Left ventricle myocardium inferior (tissue), 1 donor: ENCODE results near the gene PIERCE2. TPM values are rescaled to one million over a fixed set of nuclear protein-coding genes. Genes with fewer than 3 reads are reported as not detected.
A peak's percentile ranks its signal among the peaks of the same experiment; 100 is the strongest.
"Not testable (repeated sequence)": the region's sequence is repeated elsewhere in the genome, so short reads cannot be mapped to it uniquely, and the experiment has no call there.

Source experiments
- DNase-seq: peaks from one replicate; pipeline ENCODE4 v3.0.0-alpha.2; 2020
- H3K27ac ChIP-seq: fragments of 200-600 bp; replicated peaks from 2 replicates; pipeline ENCODE4 v1.8.0; 2021
- H3K27me3 ChIP-seq: fragments of 200-600 bp; 2 replicates; pipeline ENCODE4 v1.8.0; 2021; ENCODE audit warnings: low read depth
- H3K36me3 ChIP-seq: fragments of 200-600 bp; 2 replicates; pipeline ENCODE4 v1.8.0; 2021
- H3K4me1 ChIP-seq: fragments of 200-600 bp; 2 replicates; pipeline ENCODE4 v1.8.0; 2021
- H3K4me3 ChIP-seq: fragments of 200-600 bp; 2 replicates; pipeline ENCODE4 v1.8.0; 2021; ENCODE audit warnings: mild to moderate bottlenecking, moderate library complexity
- H3K9me3 ChIP-seq: fragments of 200-600 bp; replicated peaks from 2 replicates; pipeline ENCODE4 v1.8.0; 2021
- intact Hi-C: fragments of 100-400 bp; cut with micrococcal nuclease; formaldehyde crosslinking; loops from one replicate; pipeline ENCODE4 v1.11.0; 2022
- total RNA-seq: library from RNA; stranded (reverse); fragmentation: NEBNext Ultra II Directional; extraction: Animal tissue kit (Norgen Biotek cat#: 25700); gene quantifications from one replicate; pipeline ENCODE4 v1.2.1, GENCODE V29; 2021
- TF ChIP-seq, protein P1 (sequence below): fragments of 200-600 bp; IDR thresholded peaks from 2 replicates; pipeline ENCODE4 v1.8.0; 2021; ENCODE audit warnings: antibody characterized with exemption, mild to moderate bottlenecking, borderline replicate concordance
- donor health status: DM: no; HTN: yes; CAD: no; lungs with severe emphysema.

The PIERCE2 gene
- total RNA-seq, 1 donor from 2014 or later = 8.7 TPM

DNA sequence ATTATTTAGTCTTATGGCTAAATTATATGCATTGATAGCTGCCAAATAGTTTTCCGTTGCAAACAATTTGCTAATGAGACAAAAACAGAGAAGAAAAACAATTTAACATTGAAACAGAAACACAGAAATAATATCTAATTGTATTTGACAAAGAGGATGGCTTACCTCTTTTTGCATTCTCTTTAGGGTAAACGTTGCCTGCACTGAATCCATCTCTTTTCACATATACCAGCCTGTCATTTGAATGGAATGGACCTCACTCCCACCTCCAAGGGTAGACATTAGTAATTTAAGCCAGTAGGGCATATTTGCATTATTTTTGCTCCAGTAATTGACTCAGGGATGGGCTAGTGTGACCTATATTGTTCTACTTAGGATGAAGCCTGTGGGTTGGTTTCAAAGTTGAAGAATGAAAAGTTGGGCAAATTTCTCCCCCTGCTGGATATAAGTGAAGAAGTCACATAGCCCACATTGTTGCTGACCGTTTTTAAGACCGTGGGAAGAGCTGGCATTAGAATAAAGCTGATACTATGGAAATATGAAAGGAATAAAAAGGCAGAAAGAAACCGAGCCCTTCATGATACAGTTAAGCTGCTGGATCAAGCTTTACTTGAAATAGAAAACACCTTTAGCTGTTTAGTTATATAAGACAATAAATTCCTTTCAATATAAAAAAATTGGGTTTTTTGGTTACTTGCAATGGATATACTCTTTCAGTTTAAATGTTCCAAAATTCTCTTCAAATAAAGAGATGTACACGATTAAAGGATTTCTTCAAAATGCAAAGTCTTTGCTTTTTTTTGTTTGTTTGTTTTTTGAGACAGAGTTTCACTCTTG is 26.9 kb downstream of the PIERCE2 start:
- no peaks in the 10 kb centered on the region for H3K9me3 ChIP-seq
- DNase-seq = no peak
- no peaks in the 10 kb centered on the region for H3K36me3 ChIP-seq
- intact Hi-C loops = loop anchor here (5.0 kb wide), 1 partner anchor 218 kb away; no protein-coding TSS in a partner anchor
- H3K27ac ChIP-seq = no peak overlapping the region
- no peak overlapping the region for H3K4me3 ChIP-seq
- TF ChIP-seq, protein P1, sequence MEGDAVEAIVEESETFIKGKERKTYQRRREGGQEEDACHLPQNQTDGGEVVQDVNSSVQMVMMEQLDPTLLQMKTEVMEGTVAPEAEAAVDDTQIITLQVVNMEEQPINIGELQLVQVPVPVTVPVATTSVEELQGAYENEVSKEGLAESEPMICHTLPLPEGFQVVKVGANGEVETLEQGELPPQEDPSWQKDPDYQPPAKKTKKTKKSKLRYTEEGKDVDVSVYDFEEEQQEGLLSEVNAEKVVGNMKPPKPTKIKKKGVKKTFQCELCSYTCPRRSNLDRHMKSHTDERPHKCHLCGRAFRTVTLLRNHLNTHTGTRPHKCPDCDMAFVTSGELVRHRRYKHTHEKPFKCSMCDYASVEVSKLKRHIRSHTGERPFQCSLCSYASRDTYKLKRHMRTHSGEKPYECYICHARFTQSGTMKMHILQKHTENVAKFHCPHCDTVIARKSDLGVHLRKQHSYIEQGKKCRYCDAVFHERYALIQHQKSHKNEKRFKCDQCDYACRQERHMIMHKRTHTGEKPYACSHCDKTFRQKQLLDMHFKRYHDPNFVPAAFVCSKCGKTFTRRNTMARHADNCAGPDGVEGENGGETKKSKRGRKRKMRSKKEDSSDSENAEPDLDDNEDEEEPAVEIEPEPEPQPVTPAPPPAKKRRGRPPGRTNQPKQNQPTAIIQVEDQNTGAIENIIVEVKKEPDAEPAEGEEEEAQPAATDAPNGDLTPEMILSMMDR = peak; percentile 63
- no peaks in the 10 kb centered on the region for H3K4me1 ChIP-seq
- no peaks in the 10 kb centered on the region for H3K27me3 ChIP-seq

- not testable (repeated sequence) for DNase-seq
These were observed 34.8 kb downstream of the PIERCE2 start for GRCh38 chr15:55443141-55443540.

GRCh38 chr15:55445936-55446335 is 37.6 kb downstream of the PIERCE2 start:
- H3K4me3 ChIP-seq, H3K36me3 ChIP-seq, H3K27ac ChIP-seq, H3K9me3 ChIP-seq, H3K27me3 ChIP-seq, H3K4me1 ChIP-seq, intact Hi-C loops, DNase-seq: not testable (repeated sequence)

More at GRCh38 chr15:55443141-55443540, 34.8 kb downstream of the PIERCE2 start:
- H3K27ac ChIP-seq, H3K36me3 ChIP-seq, H3K4me3 ChIP-seq, H3K9me3 ChIP-seq, intact Hi-C loops, H3K4me1 ChIP-seq, H3K27me3 ChIP-seq: not testable (repeated sequence)

GRCh38 chr15:55446379-55447029 is 38.2 kb downstream of the PIERCE2 start:
- H3K9me3 ChIP-seq, intact Hi-C loops, H3K27me3 ChIP-seq, H3K4me1 ChIP-seq, H3K36me3 ChIP-seq, DNase-seq, H3K27ac ChIP-seq, H3K4me3 ChIP-seq: not testable (repeated sequence)

DNA sequence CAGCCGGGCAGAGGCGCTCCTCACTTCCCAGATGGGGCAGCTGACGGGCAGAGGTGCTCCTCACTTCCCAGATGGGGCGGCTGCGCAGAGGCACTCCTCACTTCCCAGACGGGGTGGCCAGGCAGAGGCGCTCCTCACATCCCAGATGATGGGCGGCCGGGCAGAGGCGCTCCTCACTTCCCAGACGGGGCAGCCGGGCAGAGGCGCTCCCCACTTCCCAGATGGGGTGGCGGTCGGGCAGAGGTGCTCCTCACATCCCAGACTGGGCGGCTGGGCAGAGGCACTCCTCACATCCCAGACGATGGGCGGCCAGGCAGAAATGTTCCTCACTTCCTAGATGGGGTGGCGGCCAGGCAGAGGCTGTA is 38.7 kb downstream of the PIERCE2 start:
- DNase-seq, H3K9me3 ChIP-seq, H3K27ac ChIP-seq, H3K4me1 ChIP-seq, H3K4me3 ChIP-seq, H3K27me3 ChIP-seq, intact Hi-C loops, H3K36me3 ChIP-seq: not testable (repeated sequence)

- Histone ChIP-seq H3K36me3 (peaks cover 7% of the 10 kb centered on the region), H3K27ac (no peak overlapping the region), H3K4me1 (no peaks in the 10 kb centered on the region), H3K27me3 (no peaks in the 10 kb centered on the region), H3K9me3 (peaks cover 31% of the 10 kb centered on the region), H3K4me3 (no peak overlapping the region)
- TF ChIP-seq, protein P1 = no peak
- DNase-seq = no peak
- intact Hi-C loops = no loop called here
These were observed 49.2 kb downstream of the PIERCE2 start for GRCh38 chr15:55457401-55458022.

DNA sequence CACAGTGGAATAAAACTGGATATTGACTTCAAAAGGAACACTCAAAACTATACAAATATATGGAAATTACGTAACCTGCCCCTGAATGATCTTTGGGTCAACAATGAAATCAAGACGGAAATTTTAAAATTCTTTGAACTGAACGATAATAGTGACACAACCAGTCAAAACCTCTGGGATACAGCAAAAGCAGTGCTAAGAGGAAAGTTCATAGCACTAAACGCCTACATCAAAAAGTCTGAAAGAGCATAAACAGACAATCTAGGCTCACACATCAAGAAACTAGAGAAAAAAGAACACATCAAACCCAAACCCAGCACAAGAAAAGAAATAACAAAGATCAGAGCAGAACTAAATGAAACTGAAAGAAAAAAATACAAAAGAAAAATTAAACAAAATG is 53.2 kb downstream of the PIERCE2 start:
- Histone ChIP-seq H3K4me1 (no peaks in the 10 kb centered on the region), H3K4me3 (no peak overlapping the region), H3K27ac (no peak overlapping the region), H3K9me3 (peaks cover 31% of the 10 kb centered on the region), H3K27me3 (no peaks in the 10 kb centered on the region), H3K36me3 (peaks cover 7% of the 10 kb centered on the region)
- TF ChIP-seq, protein P1 = no peak
- DNase-seq = no peak
- intact Hi-C loops = no loop called here
